Psoas muscle (tissue), 8 donors: ENCODE results near the gene SYNE2. TPM values are rescaled to one million over a fixed set of nuclear protein-coding genes. Genes with fewer than 3 reads are reported as not detected.

ENCODE experiments used
- ATAC-seq, 4 donors: fragments of 200-7000 bp; cut with Tn5 transposase; one replicate each; pipeline ENCODE4 v1.9.1; 2020; ENCODE audit warnings: moderate library complexity in 3 of 4, mild to moderate bottlenecking in 2 of 4
- DNase-seq, 2 donors: peaks; one replicate each; pipeline ENCODE4 v3.0.0-alpha.2; 2020
- H3K27ac ChIP-seq: fragments of 200-600 bp; one replicate; pipeline ENCODE4 v1.8.0; 2022
- H3K27me3 ChIP-seq, 3 donors: fragments of 200-600 bp in 1 of 3; one replicate each; pipeline versions ENCODE4 v1.6.1 to v1.8.0; 2013 to 2022; ENCODE audit warnings: low read length in 2 of 3, mild to moderate bottlenecking in 2 of 3, moderate library complexity in 1 of 3; ENCODE audit not compliant: insufficient read depth in 3 of 3
- H3K36me3 ChIP-seq, 2 donors: fragments of 200-600 bp in 1 of 2; one replicate each; pipeline versions ENCODE4 v1.6.1 to v1.8.0; 2013 to 2022; ENCODE audit warnings: low read depth in 1 of 2, mild to moderate bottlenecking in 1 of 2, moderate library complexity in 1 of 2; ENCODE audit not compliant: insufficient read depth in 1 of 2
- H3K4me1 ChIP-seq: fragments of 200-600 bp; one replicate; pipeline ENCODE4 v1.8.0; 2022
- H3K4me3 ChIP-seq: fragments of 200-600 bp; one replicate; pipeline ENCODE4 v1.8.0; 2022; ENCODE audit warnings: mild to moderate bottlenecking
- H3K9me3 ChIP-seq: fragments of 200-600 bp; one replicate; pipeline ENCODE4 v1.8.0; 2022
- WGBS, 3 donors: extraction: QIAGEN DNeasy Blood & Tissue Kit; methylation state at CpG; one replicate each; pipeline versions ENCODE4 v1.1.6 to v1.1.7; 2013; 5-methylcytosine and 5-hydroxymethylcytosine counted together
- intact Hi-C, 2 donors: fragments of 100-400 bp; cut with DNase I; formaldehyde crosslinking; loops; one replicate each; pipeline versions ENCODE4 v1.11.0 to v1.14.2; 2022
- polyA plus RNA-seq, 3 donors: library from polyadenylated mRNA; stranded (reverse); fragments of 200-250 nt; gene quantifications; one replicate each; pipeline ENCODE4 v1.2.3, GENCODE V29; 2013
- total RNA-seq, 4 donors: library from RNA; stranded (reverse); fragmentation: NEBNext Ultra II Directional in 2 of 4; extraction: Animal tissue kit (Norgen Biotek cat#: 25700) in 2 of 4; gene quantifications; one replicate each; pipeline versions ENCODE4 v1.2.1 to v1.2.4, GENCODE V29; 2021 to 2023
- TF ChIP-seq, protein P1 (sequence below): fragments of 200-600 bp; IDR thresholded peaks from one replicate; pipeline ENCODE4 v1.8.0; 2022; ENCODE audit warnings: antibody characterized with exemption
- donor health status: healthy with polysubstance abuse.
- donor health status: DM: no; HTN: no; CAD: no; lungs with moderate emphysema.
- donor health status: Bipolar disorder and iron deficiency.
- donor health status: healthy.
- donor health status: DM: yes; HTN: yes; CAD: no.
- donor health status: DM: no; HTN: no; CAD: no.
- donor health status: DM: no; HTN: no; CAD: no.
- donor health status: DM: yes; HTN: yes; CAD: no.

Gene SYNE2
- total and polyA plus RNA-seq, 7 donors: 23.0 to 239 (median 150) TPM

DNA sequence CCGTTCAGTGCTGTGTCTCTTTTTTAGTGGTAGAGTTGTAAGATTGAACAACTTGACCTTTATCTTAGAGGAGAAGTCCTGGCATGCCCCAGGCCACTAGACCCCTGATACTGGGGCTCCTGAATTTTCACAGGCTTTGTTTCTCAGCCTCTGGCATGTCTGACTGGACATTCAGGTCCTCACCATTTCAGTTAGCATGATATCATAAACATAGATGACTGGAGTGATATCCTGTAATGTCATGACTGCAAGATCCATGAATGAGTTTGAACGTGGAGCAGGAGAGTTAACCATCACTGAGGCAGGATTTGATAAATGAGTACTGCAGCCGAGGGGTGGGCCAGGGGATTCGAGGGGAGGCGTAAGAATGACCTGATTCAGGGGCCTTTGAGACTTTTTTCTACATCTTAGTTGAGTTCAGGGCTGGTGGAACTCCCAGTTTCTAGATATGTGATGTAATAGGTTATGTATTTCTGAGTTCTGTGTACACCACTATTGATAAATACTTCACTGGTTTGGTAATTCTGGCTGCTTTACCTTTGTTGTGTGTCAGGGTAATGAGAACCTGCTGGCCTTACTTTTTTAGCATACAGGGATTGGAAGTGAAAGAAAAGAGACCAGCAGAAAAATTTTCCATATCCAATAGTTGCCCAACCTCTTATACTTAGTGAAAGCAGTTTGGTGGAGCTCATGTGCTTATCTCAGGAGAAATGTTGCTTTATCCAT is 217.0 kb downstream of the SYNE2 start:
- no peak overlapping the region for H3K27ac ChIP-seq
- TF ChIP-seq, protein P1, sequence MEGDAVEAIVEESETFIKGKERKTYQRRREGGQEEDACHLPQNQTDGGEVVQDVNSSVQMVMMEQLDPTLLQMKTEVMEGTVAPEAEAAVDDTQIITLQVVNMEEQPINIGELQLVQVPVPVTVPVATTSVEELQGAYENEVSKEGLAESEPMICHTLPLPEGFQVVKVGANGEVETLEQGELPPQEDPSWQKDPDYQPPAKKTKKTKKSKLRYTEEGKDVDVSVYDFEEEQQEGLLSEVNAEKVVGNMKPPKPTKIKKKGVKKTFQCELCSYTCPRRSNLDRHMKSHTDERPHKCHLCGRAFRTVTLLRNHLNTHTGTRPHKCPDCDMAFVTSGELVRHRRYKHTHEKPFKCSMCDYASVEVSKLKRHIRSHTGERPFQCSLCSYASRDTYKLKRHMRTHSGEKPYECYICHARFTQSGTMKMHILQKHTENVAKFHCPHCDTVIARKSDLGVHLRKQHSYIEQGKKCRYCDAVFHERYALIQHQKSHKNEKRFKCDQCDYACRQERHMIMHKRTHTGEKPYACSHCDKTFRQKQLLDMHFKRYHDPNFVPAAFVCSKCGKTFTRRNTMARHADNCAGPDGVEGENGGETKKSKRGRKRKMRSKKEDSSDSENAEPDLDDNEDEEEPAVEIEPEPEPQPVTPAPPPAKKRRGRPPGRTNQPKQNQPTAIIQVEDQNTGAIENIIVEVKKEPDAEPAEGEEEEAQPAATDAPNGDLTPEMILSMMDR: no peak
- no peaks in the 10 kb centered on the region for H3K9me3 ChIP-seq
- WGBS, 3 donors: 88 to 90% (median 89%) methylated on average over 5 of the region's 5 CpGs
- H3K36me3 ChIP-seq: peaks cover 3 to 64% of the 10 kb centered on the region in 2 donors
- intact Hi-C loops: loop anchor here in 1 of 2 donors (5.0 kb wide), 1 partner anchor 43 kb away; no protein-coding TSS in a partner anchor
- no peaks in the 10 kb centered on the region for H3K27me3 ChIP-seq
- ATAC-seq (no peak), DNase-seq (no peak)
- no peaks in the 10 kb centered on the region for H3K4me1 ChIP-seq
- no peak overlapping the region for H3K4me3 ChIP-seq

DNA sequence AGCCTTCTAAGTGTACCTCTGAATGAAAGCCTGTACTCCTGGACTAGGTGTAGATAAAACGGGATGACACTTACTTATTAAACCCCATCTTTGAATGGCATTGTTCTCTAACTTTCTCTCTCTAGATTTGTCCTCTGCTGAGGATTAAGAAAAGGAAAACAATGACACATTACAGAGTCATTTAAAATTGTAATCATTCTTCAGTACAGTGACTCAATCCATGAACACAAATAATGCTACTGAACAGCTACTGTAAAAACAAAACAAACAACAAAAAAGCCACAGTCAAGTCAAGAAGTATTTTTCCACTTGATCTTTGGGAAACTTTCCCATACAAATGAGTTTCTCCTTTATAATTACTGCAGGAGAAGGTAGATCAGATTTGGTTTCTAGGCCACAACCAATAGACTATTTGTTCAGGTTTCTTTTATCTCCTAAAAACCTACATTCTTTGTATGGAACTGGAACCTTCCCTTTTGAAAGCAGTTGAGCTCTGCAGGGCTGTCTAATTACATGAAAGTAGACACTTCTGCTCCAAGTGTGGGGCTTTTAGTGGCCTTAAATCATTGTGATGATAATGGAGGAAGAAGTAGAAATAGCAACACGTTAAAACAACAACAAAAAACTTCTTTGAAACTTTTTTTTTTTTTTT is 222.3 kb downstream of the SYNE2 start:
- WGBS, 3 donors: 64 to 67% (median 67%) methylated on average over 2 of the region's 2 CpGs
- H3K27ac ChIP-seq: no peak overlapping the region
- intact Hi-C loops: loop anchor here in 1 of 2 donors (5.0 kb wide), 1 partner anchor 37 kb away; no protein-coding TSS in a partner anchor

DNA sequence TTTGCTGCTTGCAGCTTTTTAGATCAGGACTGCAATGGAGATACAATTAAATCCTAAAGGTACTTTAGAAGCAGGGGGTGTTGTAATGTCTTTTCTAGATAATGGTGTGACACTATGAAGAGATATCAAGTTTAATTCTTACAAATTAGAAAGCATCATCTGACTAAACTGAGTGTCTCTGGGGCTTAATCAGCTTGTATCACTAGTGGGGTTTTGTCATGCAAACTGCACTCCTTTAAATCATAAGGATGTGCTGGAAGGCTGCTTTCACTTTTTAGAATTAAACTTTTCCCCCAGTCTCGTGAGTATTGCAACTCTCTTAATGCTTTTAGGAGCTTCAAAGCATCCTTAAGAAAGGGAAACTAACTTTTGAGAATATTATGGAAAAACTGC is 222.8 kb downstream of the SYNE2 start:
- H3K4me3 ChIP-seq: no peak overlapping the region
- H3K36me3 ChIP-seq: peaks cover 3 to 63% of the 10 kb centered on the region in 2 donors
- H3K4me1 ChIP-seq: peaks cover 3% of the 10 kb centered on the region
- TF ChIP-seq, protein P1: no peak
- H3K27me3 ChIP-seq: no peaks in the 10 kb centered on the region
- 68 to 78% (median 73%) methylated on average over 1 of the region's 1 CpG for WGBS, 3 donors
- ATAC-seq (no peak), DNase-seq (no peak)
- intact Hi-C loops: no loop called here
- no peak overlapping the region for H3K27ac ChIP-seq
- no peaks in the 10 kb centered on the region for H3K9me3 ChIP-seq

More for the DNA sequence above, 222.3 kb downstream of the SYNE2 start:
- peaks cover 3% of the 10 kb centered on the region for H3K4me1 ChIP-seq
- ATAC-seq (no peak), DNase-seq (no peak)
- no peak overlapping the region for H3K4me3 ChIP-seq
- TF ChIP-seq, protein P1: no peak
- no peaks in the 10 kb centered on the region for H3K9me3 ChIP-seq
- no peaks in the 10 kb centered on the region for H3K27me3 ChIP-seq
- peaks cover 3 to 63% of the 10 kb centered on the region in 2 donors for H3K36me3 ChIP-seq

DNA sequence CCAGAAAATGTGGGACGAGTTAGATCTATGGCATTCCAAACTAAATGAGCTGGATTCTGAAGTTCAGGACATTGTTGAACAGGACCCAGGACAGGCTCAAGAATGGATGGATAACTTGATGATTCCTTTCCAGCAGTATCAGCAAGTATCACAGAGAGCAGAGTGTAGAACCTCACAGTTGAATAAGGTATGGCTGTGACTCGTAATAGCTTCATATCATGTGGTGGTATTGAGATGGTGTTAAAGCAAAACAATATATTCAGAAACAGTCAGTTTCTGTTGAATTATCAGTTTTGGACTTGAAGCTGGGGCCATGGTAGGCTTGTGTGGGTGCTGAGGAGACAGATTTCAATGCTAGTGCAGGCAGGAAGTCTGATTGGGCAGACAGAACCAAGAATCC is 227.6 kb downstream of the SYNE2 start:
- H3K27me3 ChIP-seq: no peaks in the 10 kb centered on the region
- no peaks in the 10 kb centered on the region for H3K9me3 ChIP-seq
- no peak for ATAC-seq
- H3K4me3 ChIP-seq: no peak overlapping the region
- 96 to 98% (median 97%) methylated on average over 2 of the region's 2 CpGs for WGBS, 3 donors
- TF ChIP-seq, protein P1: no peak
- H3K36me3 ChIP-seq: peaks cover 3 to 32% of the 10 kb centered on the region in 2 donors
- H3K4me1 ChIP-seq: peaks cover 15% of the 10 kb centered on the region
- intact Hi-C loops: loop anchor here in 1 of 2 donors (5.0 kb wide), 1 partner anchor 37 kb away; no protein-coding TSS in a partner anchor
- DNase-seq: no peak
- no peak overlapping the region for H3K27ac ChIP-seq
